Activated naive CD8-positive, alpha-beta T cell treated with anti-CD3 and anti-CD28 coated beads, Interleukin-2, amount 50 U/mL, for 24 hours (primary cell): ENCODE results near the gene HSD11B1.
A peak's percentile ranks its signal among the peaks of the same experiment; 100 is the strongest.

Experiments
- ATAC-seq: fragments of 150-1000 bp; cut with Tn5 transposase; one replicate; pipeline ENCODE4 v1.10.0; 2021
- DNase-seq: peaks from one replicate; pipeline ENCODE4 v3.0.0; 2021
- H3K27ac Mint-ChIP-seq: one replicate; pipeline ENCODE4 v1.8.0; 2021; ENCODE audit warnings: mild to moderate bottlenecking, mixed read lengths
- H3K27me3 Mint-ChIP-seq: one replicate; pipeline ENCODE4 v1.8.0; 2021; ENCODE audit warnings: mixed read lengths
- H3K36me3 Mint-ChIP-seq: one replicate; pipeline ENCODE4 v1.8.0; 2021; ENCODE audit warnings: low read depth, mixed read lengths
- H3K4me1 Mint-ChIP-seq: one replicate; pipeline ENCODE4 v1.8.0; 2021; ENCODE audit warnings: mixed read lengths
- H3K4me3 Mint-ChIP-seq: one replicate; pipeline ENCODE4 v1.8.0; 2021; ENCODE audit warnings: mild to moderate bottlenecking, moderate library complexity, mixed read lengths
- H3K9me3 Mint-ChIP-seq: one replicate; pipeline ENCODE4 v1.8.0; 2021; ENCODE audit warnings: mixed read lengths

HSD11B1 gene

DNA sequence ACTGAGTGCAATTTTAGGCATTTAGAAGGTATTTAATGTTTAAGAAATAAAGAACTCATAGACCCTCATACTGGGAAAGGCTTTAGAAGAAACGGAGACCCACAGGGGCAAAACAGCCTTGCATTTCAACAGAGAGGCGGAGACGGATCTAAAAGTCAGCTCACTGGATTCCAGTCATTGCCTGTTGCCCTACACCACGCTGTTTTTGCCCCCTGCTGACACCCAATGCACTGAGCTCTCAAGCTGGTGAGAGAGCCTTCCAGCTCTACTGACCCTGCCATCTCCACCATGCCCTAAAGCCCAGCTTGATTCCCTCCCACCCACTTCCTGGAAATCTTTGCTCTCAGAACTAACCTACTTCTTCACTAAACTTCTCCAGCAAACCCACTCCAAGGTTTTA lies 44.0 kb downstream of the HSD11B1 start:
- H3K4me1 Mint-ChIP-seq, result peaks cover 73% of the 10 kb centered on the region
- no peaks in the 10 kb centered on the region for H3K27me3 Mint-ChIP-seq
- H3K9me3 Mint-ChIP-seq, result no peaks in the 10 kb centered on the region
- DNase-seq (no peak), ATAC-seq (no peak)
- H3K36me3 Mint-ChIP-seq, result no peaks in the 10 kb centered on the region
- H3K4me3 Mint-ChIP-seq, result peak overlapping the region; percentile 22
- H3K27ac Mint-ChIP-seq, result peak overlapping the region; percentile 82

DNA sequence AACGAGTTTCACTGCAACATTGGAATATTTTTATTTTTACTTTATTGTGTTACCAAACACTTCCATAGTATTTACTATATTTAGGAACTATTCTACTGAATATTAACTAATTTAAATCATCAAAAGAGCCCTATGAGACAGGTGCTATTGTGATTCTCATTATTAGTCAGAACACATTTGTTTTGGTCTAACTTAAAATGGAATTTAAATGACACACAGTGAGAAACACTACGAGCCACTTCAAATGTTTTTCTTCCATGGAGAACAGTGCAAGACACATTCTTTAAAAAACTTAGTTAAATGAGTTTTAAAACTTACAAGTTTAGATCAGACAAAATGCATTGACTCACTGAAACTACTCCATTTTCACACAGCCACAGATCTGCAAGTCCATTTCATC lies 44.6 kb downstream of the HSD11B1 start:
- peak overlapping the region; percentile 94 for H3K27ac Mint-ChIP-seq
- no peaks in the 10 kb centered on the region for H3K9me3 Mint-ChIP-seq
- H3K27me3 Mint-ChIP-seq, result no peaks in the 10 kb centered on the region
- peak overlapping the region; percentile 48 for H3K4me3 Mint-ChIP-seq
- ATAC-seq, result no peak
- H3K4me1 Mint-ChIP-seq, result peaks cover 78% of the 10 kb centered on the region
- H3K36me3 Mint-ChIP-seq, result no peaks in the 10 kb centered on the region
- DNase-seq, result no peak

GRCh38 chr1:209749670-209750323 lies 45.2 kb downstream of the HSD11B1 start:
- H3K9me3 Mint-ChIP-seq, result no peaks in the 10 kb centered on the region
- peaks cover 82% of the 10 kb centered on the region for H3K4me1 Mint-ChIP-seq
- H3K27me3 Mint-ChIP-seq, result no peaks in the 10 kb centered on the region
- no peak for DNase-seq
- H3K4me3 Mint-ChIP-seq, result peak overlapping the region; percentile 48
- peak overlapping the region; percentile 94 for H3K27ac Mint-ChIP-seq
- ATAC-seq, result no peak
- no peaks in the 10 kb centered on the region for H3K36me3 Mint-ChIP-seq

GRCh38 chr1:209751627-209752231 lies 47.1 kb downstream of the HSD11B1 start:
- Mint-ChIP-seq H3K27ac (peak overlapping the region; percentile 96), H3K9me3 (no peaks in the 10 kb centered on the region), H3K27me3 (no peaks in the 10 kb centered on the region), H3K36me3 (peaks cover 9% of the 10 kb centered on the region), H3K4me1 (peaks cover 86% of the 10 kb centered on the region), H3K4me3 (peak overlapping the region; percentile 51)
- DNase-seq (peak; percentile 38), ATAC-seq (peak; percentile 47)

DNA sequence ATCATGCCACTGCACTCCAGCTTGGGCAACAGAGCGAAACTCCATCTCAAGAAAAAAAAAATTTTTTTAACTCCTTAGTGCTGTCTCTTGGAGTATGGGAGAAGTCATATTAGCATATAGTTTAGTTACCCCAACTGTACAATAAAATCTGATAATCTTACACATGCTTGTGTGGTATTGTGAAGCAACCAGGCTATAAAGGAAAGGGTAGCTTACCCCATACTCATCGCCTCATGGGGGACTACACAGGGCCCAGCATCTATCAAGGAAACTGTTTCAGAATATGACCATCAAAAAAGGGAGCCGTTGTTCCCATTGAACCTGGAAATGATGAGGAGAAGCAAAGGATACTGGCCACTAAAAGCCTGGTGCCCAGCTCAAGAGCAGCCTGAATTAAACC lies 48.2 kb downstream of the HSD11B1 start:
- Mint-ChIP-seq H3K9me3 (no peaks in the 10 kb centered on the region), H3K4me1 (peaks cover 75% of the 10 kb centered on the region), H3K4me3 (peak overlapping the region; percentile 51), H3K36me3 (peaks cover 20% of the 10 kb centered on the region), H3K27me3 (no peaks in the 10 kb centered on the region), H3K27ac (peak overlapping the region; percentile 96)
- ATAC-seq (no peak), DNase-seq (no peak)

GRCh38 chr1:209755256-209755655 lies 50.6 kb downstream of the HSD11B1 start:
- H3K4me1 Mint-ChIP-seq, result peaks cover 80% of the 10 kb centered on the region
- no peak for ATAC-seq
- no peaks in the 10 kb centered on the region for H3K9me3 Mint-ChIP-seq
- H3K27me3 Mint-ChIP-seq, result no peaks in the 10 kb centered on the region
- peak overlapping the region; percentile 96 for H3K27ac Mint-ChIP-seq
- no peak for DNase-seq
- H3K4me3 Mint-ChIP-seq, result peak overlapping the region; percentile 96
- peaks cover 44% of the 10 kb centered on the region for H3K36me3 Mint-ChIP-seq

DNA sequence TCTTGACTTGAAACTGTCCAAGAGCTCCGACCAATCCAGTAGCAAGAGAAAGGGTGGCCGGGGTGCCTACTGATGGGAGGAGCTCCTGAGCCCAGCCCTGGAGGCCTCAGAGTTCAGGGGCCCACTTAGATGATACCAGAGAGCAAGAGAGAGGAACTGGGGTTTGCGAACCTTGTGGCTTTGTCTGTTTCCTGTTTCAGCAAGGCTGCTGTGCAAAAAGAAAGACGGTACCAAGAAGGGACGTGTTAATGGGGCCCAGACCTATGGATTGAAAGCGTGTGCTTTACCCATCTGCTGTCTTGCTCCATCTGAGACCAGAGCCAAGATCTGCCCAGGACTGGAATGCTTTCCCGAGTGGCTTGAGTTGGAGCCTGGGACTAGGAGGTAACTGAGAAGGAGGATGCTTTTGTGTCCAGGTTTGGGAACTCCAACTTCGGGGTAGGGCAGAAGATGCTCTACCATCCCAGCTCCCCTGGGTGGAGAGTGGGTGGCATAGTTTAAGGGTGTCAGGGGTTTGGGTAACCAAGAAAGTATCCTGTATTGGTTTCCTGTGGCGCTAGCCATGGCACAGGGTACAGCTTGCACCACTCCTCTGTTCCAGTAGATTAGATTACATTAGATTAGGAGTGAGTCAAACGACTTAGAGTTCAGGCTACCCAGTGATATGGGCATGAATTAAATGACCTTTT lies 51.4 kb downstream of the HSD11B1 start, which contains the start of gene TRAF3IP3:
TSS of gene TRAF3IP3 (plus strand) at position 128 of the 689 bp plus-strand sequence. CDS start 3,987 bp downstream, outside the sequence.
- Mint-ChIP-seq H3K4me1 (peaks cover 79% of the 10 kb centered on the region), H3K9me3 (no peaks in the 10 kb centered on the region), H3K36me3 (peaks cover 51% of the 10 kb centered on the region), H3K4me3 (peak within 1 kb of the TSS; percentile 96), H3K27me3 (no peaks in the 10 kb centered on the region), H3K27ac (peak within 1 kb of the TSS; percentile 96)
- DNase-seq (peak; percentile 81), ATAC-seq (peak; percentile 84)

GRCh38 chr1:209756615-209757445 lies 52.2 kb downstream of the HSD11B1 start:
- H3K36me3 Mint-ChIP-seq, result peaks cover 58% of the 10 kb centered on the region
- DNase-seq, result peak; percentile 44

GRCh38 chr1:209758400-209758799 lies 53.8 kb downstream of the HSD11B1 start:
- ATAC-seq, result no peak
- H3K4me3 Mint-ChIP-seq, result peak overlapping the region; percentile 96
- peak overlapping the region; percentile 96 for H3K27ac Mint-ChIP-seq
- no peaks in the 10 kb centered on the region for H3K27me3 Mint-ChIP-seq
- H3K36me3 Mint-ChIP-seq, result peaks cover 74% of the 10 kb centered on the region
- no peak for DNase-seq
- peaks cover 78% of the 10 kb centered on the region for H3K4me1 Mint-ChIP-seq
- no peaks in the 10 kb centered on the region for H3K9me3 Mint-ChIP-seq

More at GRCh38 chr1:209756615-209757445, 52.2 kb downstream of the HSD11B1 start:
- H3K9me3 Mint-ChIP-seq, result no peaks in the 10 kb centered on the region
- H3K27me3 Mint-ChIP-seq, result no peaks in the 10 kb centered on the region
- ATAC-seq, result peak; percentile 33
- peak overlapping the region; percentile 96 for H3K4me3 Mint-ChIP-seq
- peaks cover 78% of the 10 kb centered on the region for H3K4me1 Mint-ChIP-seq
- peak overlapping the region; percentile 96 for H3K27ac Mint-ChIP-seq

- no peak for DNase-seq
- Mint-ChIP-seq H3K4me1 (peaks cover 74% of the 10 kb centered on the region), H3K27me3 (no peaks in the 10 kb centered on the region), H3K36me3 (peaks cover 86% of the 10 kb centered on the region), H3K4me3 (peak overlapping the region; percentile 54), H3K27ac (peak overlapping the region; percentile 96), H3K9me3 (no peaks in the 10 kb centered on the region)
- ATAC-seq, result no peak
These were observed 55.2 kb downstream of the HSD11B1 start for GRCh38 chr1:209759829-209760359.

DNA sequence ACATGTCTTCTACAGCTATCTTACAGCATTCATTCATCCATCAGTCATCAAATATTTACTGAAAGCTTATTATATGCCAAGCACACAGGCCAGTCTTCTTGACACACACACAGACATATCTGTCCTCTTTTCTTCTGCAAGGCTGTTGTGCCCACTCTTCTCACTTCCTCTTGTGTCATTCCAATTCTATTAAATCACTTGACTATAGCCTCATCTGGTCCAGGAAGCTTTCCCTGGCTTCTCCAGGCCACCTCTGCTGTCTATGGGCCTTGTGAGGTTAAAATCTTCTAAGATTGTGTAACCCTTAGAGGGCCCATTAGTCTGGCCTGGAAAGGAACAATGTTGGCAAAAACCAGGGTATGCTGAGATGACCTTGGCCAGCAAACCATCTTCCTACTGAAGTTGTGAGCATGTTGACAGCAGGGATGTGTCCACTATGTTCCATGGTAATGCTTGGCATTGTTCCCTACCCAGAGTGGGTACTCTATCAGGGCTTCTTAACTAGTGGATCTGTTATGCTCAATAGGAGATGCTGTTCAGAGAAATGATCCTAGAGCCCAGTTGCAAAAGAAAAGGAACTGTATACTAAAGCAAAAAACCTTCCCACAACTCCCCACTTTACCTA lies 56.5 kb downstream of the HSD11B1 start:
- Mint-ChIP-seq H3K9me3 (no peaks in the 10 kb centered on the region), H3K27ac (peak overlapping the region; percentile 62), H3K27me3 (no peaks in the 10 kb centered on the region), H3K4me1 (peaks cover 74% of the 10 kb centered on the region), H3K4me3 (peak overlapping the region; percentile 4), H3K36me3 (peaks cover 93% of the 10 kb centered on the region)
- ATAC-seq, result no peak
- DNase-seq, result no peak

- no peak for DNase-seq
- Mint-ChIP-seq H3K27me3 (no peaks in the 10 kb centered on the region), H3K9me3 (no peaks in the 10 kb centered on the region), H3K4me3 (peak overlapping the region; percentile 52), H3K27ac (peak overlapping the region; percentile 79), H3K4me1 (peaks cover 72% of the 10 kb centered on the region), H3K36me3 (peaks cover 73% of the 10 kb centered on the region)
- no peak for ATAC-seq
These were observed 61.4 kb downstream of the HSD11B1 start for GRCh38 chr1:209766051-209766450.

DNA sequence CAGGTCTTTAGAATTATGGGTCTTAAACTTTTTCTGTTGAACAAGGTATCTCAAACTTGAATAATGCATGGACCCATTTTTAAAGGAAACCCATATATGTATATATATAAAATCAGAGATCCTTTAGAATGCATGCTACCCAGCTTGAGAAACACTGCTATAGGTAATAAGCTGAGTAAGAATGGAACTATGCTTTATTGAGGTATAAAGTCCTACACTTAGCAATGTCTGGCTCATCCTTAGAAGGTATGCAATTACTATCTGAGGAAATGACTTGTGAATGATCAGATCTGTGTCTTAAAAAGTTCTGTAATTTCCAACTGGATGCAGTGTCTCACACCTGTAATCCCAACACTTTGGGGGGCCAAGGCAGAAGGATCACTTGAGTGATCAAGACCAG lies 62.5 kb downstream of the HSD11B1 start:
- ATAC-seq (no peak), DNase-seq (no peak)
- Mint-ChIP-seq H3K4me1 (peaks cover 63% of the 10 kb centered on the region), H3K9me3 (no peaks in the 10 kb centered on the region), H3K36me3 (peaks cover 62% of the 10 kb centered on the region), H3K27ac (no peak overlapping the region), H3K4me3 (peak overlapping the region; percentile 52), H3K27me3 (no peaks in the 10 kb centered on the region)

GRCh38 chr1:209767706-209768105 lies 63.1 kb downstream of the HSD11B1 start:
- Mint-ChIP-seq H3K27ac (no peak overlapping the region), H3K9me3 (no peaks in the 10 kb centered on the region), H3K36me3 (peaks cover 56% of the 10 kb centered on the region), H3K4me1 (peaks cover 57% of the 10 kb centered on the region), H3K27me3 (no peaks in the 10 kb centered on the region), H3K4me3 (no peak overlapping the region)
- no peak for ATAC-seq
- DNase-seq, result no peak
